ENCODE data around the gene BBS7.

Gene BBS7

GRCh38 chr4:121851354-121851753 lies 18.9 kb downstream of the BBS7 start:
- ATAC-seq = no peak
- no peak for TF ChIP-seq CSDC2 (CRISPR knock-in tag; IDR thresholded peaks at IDR 0.05)
- no peak for TF ChIP-seq ZC3H10 (CRISPR knock-in tag; IDR thresholded peaks at IDR 0.05)
- no peak for TF ChIP-seq OSR1 (CRISPR knock-in tag; IDR thresholded peaks at IDR 0.05)
- TF ChIP-seq, protein P1, sequence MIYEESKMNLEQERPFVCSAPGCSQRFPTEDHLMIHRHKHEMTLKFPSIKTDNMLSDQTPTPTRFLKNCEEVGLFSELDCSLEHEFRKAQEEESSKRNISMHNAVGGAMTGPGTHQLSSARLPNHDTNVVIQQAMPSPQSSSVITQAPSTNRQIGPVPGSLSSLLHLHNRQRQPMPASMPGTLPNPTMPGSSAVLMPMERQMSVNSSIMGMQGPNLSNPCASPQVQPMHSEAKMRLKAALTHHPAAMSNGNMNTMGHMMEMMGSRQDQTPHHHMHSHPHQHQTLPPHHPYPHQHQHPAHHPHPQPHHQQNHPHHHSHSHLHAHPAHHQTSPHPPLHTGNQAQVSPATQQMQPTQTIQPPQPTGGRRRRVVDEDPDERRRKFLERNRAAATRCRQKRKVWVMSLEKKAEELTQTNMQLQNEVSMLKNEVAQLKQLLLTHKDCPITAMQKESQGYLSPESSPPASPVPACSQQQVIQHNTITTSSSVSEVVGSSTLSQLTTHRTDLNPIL (CRISPR knock-in tag; IDR thresholded peaks at IDR 0.05; ENCODE audit: low read depth) = no peak
- no peak for TF ChIP-seq TOX (CRISPR knock-in tag; IDR thresholded peaks at IDR 0.05; ENCODE audit: borderline replicate concordance)
- TF ChIP-seq ZNF70 (CRISPR knock-in tag; IDR thresholded peaks at IDR 0.05) = no peak
- TF ChIP-seq GLIS3 (CRISPR knock-in tag; IDR thresholded peaks at IDR 0.05) = no peak
- TF ChIP-seq, protein P2, sequence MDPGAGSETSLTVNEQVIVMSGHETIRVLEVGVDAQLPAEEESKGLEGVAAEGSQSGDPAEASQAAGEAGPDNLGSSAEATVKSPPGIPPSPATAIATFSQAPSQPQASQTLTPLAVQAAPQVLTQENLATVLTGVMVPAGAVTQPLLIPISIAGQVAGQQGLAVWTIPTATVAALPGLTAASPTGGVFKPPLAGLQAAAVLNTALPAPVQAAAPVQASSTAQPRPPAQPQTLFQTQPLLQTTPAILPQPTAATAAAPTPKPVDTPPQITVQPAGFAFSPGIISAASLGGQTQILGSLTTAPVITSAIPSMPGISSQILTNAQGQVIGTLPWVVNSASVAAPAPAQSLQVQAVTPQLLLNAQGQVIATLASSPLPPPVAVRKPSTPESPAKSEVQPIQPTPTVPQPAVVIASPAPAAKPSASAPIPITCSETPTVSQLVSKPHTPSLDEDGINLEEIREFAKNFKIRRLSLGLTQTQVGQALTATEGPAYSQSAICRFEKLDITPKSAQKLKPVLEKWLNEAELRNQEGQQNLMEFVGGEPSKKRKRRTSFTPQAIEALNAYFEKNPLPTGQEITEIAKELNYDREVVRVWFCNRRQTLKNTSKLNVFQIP (CRISPR knock-in tag; IDR thresholded peaks at IDR 0.05; ENCODE audit: borderline replicate concordance, low read depth) = no peak
- TF ChIP-seq PPARA (CRISPR knock-in tag; IDR thresholded peaks at IDR 0.05; ENCODE audit: borderline replicate concordance) = no peak
- TF ChIP-seq ZNF8 (CRISPR knock-in tag; IDR thresholded peaks at IDR 0.05) = no peak
- TF ChIP-seq ARNTL (CRISPR knock-in tag; IDR thresholded peaks at IDR 0.05; ENCODE audit: borderline replicate concordance, low read depth) = no peak
- no peak for TF ChIP-seq ZFP30 (CRISPR knock-in tag; IDR thresholded peaks at IDR 0.05)
- no peak for TF ChIP-seq TCF4 (CRISPR knock-in tag; IDR thresholded peaks at IDR 0.05; ENCODE audit: borderline replicate concordance)
- TF ChIP-seq ZFP3 (CRISPR knock-in tag; IDR thresholded peaks at IDR 0.05) = no peak

GRCh38 chr4:121846662-121847061 lies 23.6 kb downstream of the BBS7 start:
- TF ChIP-seq TSHZ2 (CRISPR knock-in tag; IDR thresholded peaks at IDR 0.05) (no peak), ARNTL (CRISPR knock-in tag; IDR thresholded peaks at IDR 0.05; ENCODE audit: borderline replicate concordance, low read depth) (no peak), RARB (CRISPR knock-in tag; IDR thresholded peaks at IDR 0.05) (no peak), CSDC2 (CRISPR knock-in tag; IDR thresholded peaks at IDR 0.05) (no peak), CSRNP3 (CRISPR knock-in tag; IDR thresholded peaks at IDR 0.05) (no peak), ZNF8 (CRISPR knock-in tag; IDR thresholded peaks at IDR 0.05) (no peak), BACH2 (CRISPR knock-in tag; IDR thresholded peaks at IDR 0.05; ENCODE audit: borderline replicate concordance) (no peak), ESRRG (CRISPR knock-in tag; IDR thresholded peaks at IDR 0.05) (no peak), SNAI2 (CRISPR knock-in tag; IDR thresholded peaks at IDR 0.05) (no peak), OSR1 (CRISPR knock-in tag; IDR thresholded peaks at IDR 0.05) (no peak), ZFP3 (CRISPR knock-in tag; IDR thresholded peaks at IDR 0.05) (no peak), PPARA (CRISPR knock-in tag; IDR thresholded peaks at IDR 0.05; ENCODE audit: borderline replicate concordance) (no peak)
- TF ChIP-seq, protein P2 (CRISPR knock-in tag; IDR thresholded peaks at IDR 0.05; ENCODE audit: borderline replicate concordance, low read depth) = no peak
- ATAC-seq = no peak

DNA sequence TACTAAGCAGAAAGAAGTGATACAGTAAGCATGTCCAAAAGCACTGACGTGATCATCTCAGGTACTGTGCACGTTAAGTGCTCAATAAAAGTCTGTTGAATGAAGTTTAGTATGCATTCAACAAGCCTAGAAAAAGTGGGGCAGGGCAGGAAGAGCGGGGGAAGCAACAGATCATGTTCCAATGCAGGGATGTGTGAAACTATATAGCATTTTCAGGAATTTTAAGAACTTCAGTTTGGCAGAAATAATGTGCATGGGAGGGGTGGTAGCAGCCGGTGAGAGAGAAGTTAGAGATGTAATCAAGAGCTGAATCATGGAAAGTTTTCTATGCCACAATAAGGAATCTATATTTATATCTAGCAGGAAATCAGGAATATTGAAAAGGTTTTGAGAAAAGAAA lies 27.4 kb downstream of the BBS7 start:
- peak; percentile 67 for ATAC-seq
- no peak for TF ChIP-seq CSRNP3 (CRISPR knock-in tag; IDR thresholded peaks at IDR 0.05)
- TF ChIP-seq, protein P3, sequence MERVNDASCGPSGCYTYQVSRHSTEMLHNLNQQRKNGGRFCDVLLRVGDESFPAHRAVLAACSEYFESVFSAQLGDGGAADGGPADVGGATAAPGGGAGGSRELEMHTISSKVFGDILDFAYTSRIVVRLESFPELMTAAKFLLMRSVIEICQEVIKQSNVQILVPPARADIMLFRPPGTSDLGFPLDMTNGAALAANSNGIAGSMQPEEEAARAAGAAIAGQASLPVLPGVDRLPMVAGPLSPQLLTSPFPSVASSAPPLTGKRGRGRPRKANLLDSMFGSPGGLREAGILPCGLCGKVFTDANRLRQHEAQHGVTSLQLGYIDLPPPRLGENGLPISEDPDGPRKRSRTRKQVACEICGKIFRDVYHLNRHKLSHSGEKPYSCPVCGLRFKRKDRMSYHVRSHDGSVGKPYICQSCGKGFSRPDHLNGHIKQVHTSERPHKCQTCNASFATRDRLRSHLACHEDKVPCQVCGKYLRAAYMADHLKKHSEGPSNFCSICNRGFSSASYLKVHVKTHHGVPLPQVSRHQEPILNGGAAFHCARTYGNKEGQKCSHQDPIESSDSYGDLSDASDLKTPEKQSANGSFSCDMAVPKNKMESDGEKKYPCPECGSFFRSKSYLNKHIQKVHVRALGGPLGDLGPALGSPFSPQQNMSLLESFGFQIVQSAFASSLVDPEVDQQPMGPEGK (CRISPR knock-in tag; IDR thresholded peaks at IDR 0.05; ENCODE audit: borderline replicate concordance) = no peak
- TF ChIP-seq ZNF8 (CRISPR knock-in tag; IDR thresholded peaks at IDR 0.05) = no peak
- no peak for TF ChIP-seq RARB (CRISPR knock-in tag; IDR thresholded peaks at IDR 0.05)
- no peak for TF ChIP-seq TSHZ2 (CRISPR knock-in tag; IDR thresholded peaks at IDR 0.05)
- no peak for TF ChIP-seq CSDC2 (CRISPR knock-in tag; IDR thresholded peaks at IDR 0.05)
